SK-N-SH treated with all-trans-retinoic acid at 6 μM for 48 hours (cell line): ENCODE measurements around the gene SH3PXD2A.

Experiments
- ATAC-seq: fragments of 200-7000 bp; cut with Tn5 transposase; 3 replicates; pipeline ENCODE4 v1.9.1; 2020; ENCODE audit warnings: mild to moderate bottlenecking, moderate library complexity
- ARNTL ChIP-seq: fragments of 450-650 bp; formaldehyde crosslinking; IDR thresholded peaks from 2 replicates; pipeline ENCODE4 v1.5.0; 2020; ENCODE audit warnings: low read depth, mild to moderate bottlenecking, moderate library complexity, borderline replicate concordance
- BACH2 ChIP-seq: fragments of 250-450 bp; sonication (Bioruptor Pico); IDR thresholded peaks from 2 replicates; pipeline ENCODE4 v1.9.0; 2021; ENCODE audit warnings: mild to moderate bottlenecking, borderline replicate concordance
- CSDC2 ChIP-seq: fragments of 250-450 bp; sonication (Bioruptor Pico); IDR thresholded peaks from 2 replicates; pipeline ENCODE4 v1.5.0; 2020; ENCODE audit warnings: mild to moderate bottlenecking, moderate library complexity
- CSRNP3 ChIP-seq: fragments of 250-450 bp; sonication (Bioruptor Pico); IDR thresholded peaks from 2 replicates; pipeline ENCODE4 v1.5.1; 2021; ENCODE audit warnings: mild to moderate bottlenecking, moderate library complexity
- ESRRG ChIP-seq: fragments of 250-450 bp; sonication (Bioruptor Pico); IDR thresholded peaks from 2 replicates; pipeline ENCODE4 v1.6.1; 2021; ENCODE audit warnings: mild to moderate bottlenecking
- GLIS3 ChIP-seq: fragments of 250-450 bp; sonication (Bioruptor Pico); IDR thresholded peaks from 2 replicates; pipeline ENCODE4 v1.5.0; 2020; ENCODE audit warnings: mild to moderate bottlenecking, moderate library complexity
- ISL1 ChIP-seq: fragments of 250-450 bp; sonication (Bioruptor Pico); IDR thresholded peaks from 2 replicates; pipeline ENCODE4 v2.1.2; 2022; ENCODE audit warnings: mild to moderate bottlenecking, moderate library complexity
- OSR1 ChIP-seq: fragments of 250-450 bp; sonication (Bioruptor Pico); IDR thresholded peaks from 2 replicates; pipeline ENCODE4 v1.8.0; 2022; ENCODE audit warnings: moderate library complexity, mild to moderate bottlenecking, inconsistent platforms
- POU6F1 ChIP-seq: fragments of 250-450 bp; sonication (Bioruptor Pico); IDR thresholded peaks from 2 replicates; pipeline ENCODE4 v1.8.0; 2021; ENCODE audit warnings: low read depth, mild to moderate bottlenecking, moderate library complexity, borderline replicate concordance
- PPARA ChIP-seq: fragments of 250-450 bp; sonication (Bioruptor Pico); IDR thresholded peaks from 2 replicates; pipeline ENCODE4 v1.5.0; 2020; ENCODE audit warnings: mild to moderate bottlenecking, borderline replicate concordance
- RARB ChIP-seq: fragments of 250-450 bp; sonication (Bioruptor Pico); IDR thresholded peaks from 2 replicates; pipeline ENCODE4 v1.8.0; 2021; ENCODE audit warnings: mild to moderate bottlenecking, moderate library complexity
- SNAI2 ChIP-seq: fragments of 250-450 bp; sonication (Bioruptor Pico); IDR thresholded peaks from 2 replicates; pipeline ENCODE4 v1.5.0; 2020; ENCODE audit warnings: mild to moderate bottlenecking, moderate library complexity
- TCF4 ChIP-seq: fragments of 250-450 bp; sonication (Bioruptor Pico); IDR thresholded peaks from 2 replicates; pipeline ENCODE4 v1.8.0; 2021; ENCODE audit warnings: mild to moderate bottlenecking, moderate library complexity, borderline replicate concordance
- TOX ChIP-seq: fragments of 250-450 bp; sonication (Bioruptor Pico); IDR thresholded peaks from 2 replicates; pipeline ENCODE4 v1.8.0; 2021; ENCODE audit warnings: mild to moderate bottlenecking, moderate library complexity, borderline replicate concordance
- ZC3H10 ChIP-seq: fragments of 250-450 bp; sonication (Bioruptor Pico); IDR thresholded peaks from 2 replicates; pipeline ENCODE4 v1.5.1; 2021; ENCODE audit warnings: mild to moderate bottlenecking, moderate library complexity
- ZFP3 ChIP-seq: fragments of 250-450 bp; sonication (Bioruptor Pico); IDR thresholded peaks from 2 replicates; pipeline ENCODE4 v1.5.0; 2020; ENCODE audit warnings: mild to moderate bottlenecking, moderate library complexity
- ZFP30 ChIP-seq: fragments of 450-650 bp; formaldehyde crosslinking; IDR thresholded peaks from 2 replicates; pipeline ENCODE4 v1.5.0; 2022; ENCODE audit warnings: mild to moderate bottlenecking, moderate library complexity
- ZNF565 ChIP-seq: fragments of 450-650 bp; formaldehyde crosslinking; conservative IDR thresholded peaks from 2 replicates; pipeline ENCODE4 v1.5.0; 2020; ENCODE audit warnings: low read depth, mild to moderate bottlenecking, moderate library complexity
- ZNF70 ChIP-seq: fragments of 450-650 bp; formaldehyde crosslinking; IDR thresholded peaks from 2 replicates; pipeline ENCODE4 v1.5.0; 2020; ENCODE audit warnings: mild to moderate bottlenecking, moderate library complexity
- ZNF8 ChIP-seq: fragments of 450-650 bp; formaldehyde crosslinking; IDR thresholded peaks from 2 replicates; pipeline ENCODE4 v1.5.0; 2020; ENCODE audit warnings: mild to moderate bottlenecking, moderate library complexity
- TF ChIP-seq, protein P1 (sequence below): fragments of 250-450 bp; sonication (Bioruptor Pico); IDR thresholded peaks from 2 replicates; pipeline ENCODE4 v1.8.0; 2020; ENCODE audit warnings: mild to moderate bottlenecking, moderate library complexity, borderline replicate concordance
- TF ChIP-seq, protein P2 (sequence below): fragments of 250-450 bp; sonication (Bioruptor Pico); IDR thresholded peaks from 2 replicates; pipeline ENCODE4 v1.5.1; 2020; ENCODE audit warnings: low read depth, mild to moderate bottlenecking, moderate library complexity
- TF ChIP-seq, protein P3 (sequence below): fragments of 250-450 bp; sonication (Bioruptor Pico); IDR thresholded peaks from 2 replicates; pipeline ENCODE4 v1.5.0; 2020; ENCODE audit warnings: mild to moderate bottlenecking, moderate library complexity

Gene SH3PXD2A

GRCh38 chr10:103816431-103816830 is 38.9 kb downstream of the SH3PXD2A start:
- TF ChIP-seq ZNF8 (CRISPR knock-in tag) (no peak), TCF4 (CRISPR knock-in tag) (no peak), RARB (CRISPR knock-in tag) (no peak)
- TF ChIP-seq, protein P1, sequence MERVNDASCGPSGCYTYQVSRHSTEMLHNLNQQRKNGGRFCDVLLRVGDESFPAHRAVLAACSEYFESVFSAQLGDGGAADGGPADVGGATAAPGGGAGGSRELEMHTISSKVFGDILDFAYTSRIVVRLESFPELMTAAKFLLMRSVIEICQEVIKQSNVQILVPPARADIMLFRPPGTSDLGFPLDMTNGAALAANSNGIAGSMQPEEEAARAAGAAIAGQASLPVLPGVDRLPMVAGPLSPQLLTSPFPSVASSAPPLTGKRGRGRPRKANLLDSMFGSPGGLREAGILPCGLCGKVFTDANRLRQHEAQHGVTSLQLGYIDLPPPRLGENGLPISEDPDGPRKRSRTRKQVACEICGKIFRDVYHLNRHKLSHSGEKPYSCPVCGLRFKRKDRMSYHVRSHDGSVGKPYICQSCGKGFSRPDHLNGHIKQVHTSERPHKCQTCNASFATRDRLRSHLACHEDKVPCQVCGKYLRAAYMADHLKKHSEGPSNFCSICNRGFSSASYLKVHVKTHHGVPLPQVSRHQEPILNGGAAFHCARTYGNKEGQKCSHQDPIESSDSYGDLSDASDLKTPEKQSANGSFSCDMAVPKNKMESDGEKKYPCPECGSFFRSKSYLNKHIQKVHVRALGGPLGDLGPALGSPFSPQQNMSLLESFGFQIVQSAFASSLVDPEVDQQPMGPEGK (CRISPR knock-in tag): no peak
- no peak for ATAC-seq

DNA sequence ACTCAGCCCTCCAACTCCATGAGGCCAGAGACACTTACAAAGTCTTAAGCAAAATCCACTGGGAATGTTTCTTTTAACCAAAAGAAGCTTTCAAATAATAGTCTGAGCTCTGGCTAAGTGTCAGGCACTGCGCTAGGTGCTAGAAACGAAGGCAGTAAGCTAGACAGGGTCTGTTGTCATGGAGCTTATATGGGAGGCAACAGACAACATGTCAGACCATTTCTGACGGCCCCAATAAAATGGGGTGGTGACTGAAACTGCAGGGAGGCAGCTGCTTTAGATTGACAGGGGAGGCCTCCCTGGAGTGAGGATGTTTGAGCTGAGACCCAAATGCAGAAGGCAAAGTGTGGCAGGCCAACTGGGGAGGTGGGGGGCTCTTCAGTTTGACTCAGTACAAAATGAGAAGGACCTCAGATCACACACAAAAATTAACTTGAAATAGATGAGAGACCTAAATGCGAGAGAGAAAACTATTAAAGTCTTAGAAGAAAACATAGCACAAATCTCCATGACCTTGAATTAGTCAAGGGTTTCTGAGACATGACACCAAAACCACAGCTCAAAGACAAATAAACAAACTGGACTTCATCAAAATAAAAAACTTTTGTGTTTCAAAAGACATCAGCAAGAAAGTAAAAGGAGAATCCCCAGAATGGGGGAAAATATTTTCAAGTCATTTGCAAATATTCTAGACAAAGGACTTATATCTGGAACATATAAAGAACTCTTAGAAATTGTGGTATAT is 40.6 kb downstream of the SH3PXD2A start:
- no peak for TF ChIP-seq CSDC2 (CRISPR knock-in tag)
- TF ChIP-seq ARNTL: no peak
- TF ChIP-seq ZFP3 (CRISPR knock-in tag): no peak
- TF ChIP-seq ZNF8 (CRISPR knock-in tag): no peak
- TF ChIP-seq ZC3H10: no peak
- TF ChIP-seq TCF4 (CRISPR knock-in tag): no peak
- TF ChIP-seq PPARA (CRISPR knock-in tag): no peak
- TF ChIP-seq ZNF565: no peak
- no peak for TF ChIP-seq SNAI2 (CRISPR knock-in tag)
- no peak for TF ChIP-seq CSRNP3
- TF ChIP-seq ESRRG (CRISPR knock-in tag): no peak
- no peak for TF ChIP-seq GLIS3
- TF ChIP-seq BACH2 (CRISPR knock-in tag): no peak
- TF ChIP-seq POU6F1: no peak
- no peak for TF ChIP-seq ZFP30 (CRISPR knock-in tag)
- TF ChIP-seq OSR1 (CRISPR knock-in tag): no peak
- TF ChIP-seq, protein P2, sequence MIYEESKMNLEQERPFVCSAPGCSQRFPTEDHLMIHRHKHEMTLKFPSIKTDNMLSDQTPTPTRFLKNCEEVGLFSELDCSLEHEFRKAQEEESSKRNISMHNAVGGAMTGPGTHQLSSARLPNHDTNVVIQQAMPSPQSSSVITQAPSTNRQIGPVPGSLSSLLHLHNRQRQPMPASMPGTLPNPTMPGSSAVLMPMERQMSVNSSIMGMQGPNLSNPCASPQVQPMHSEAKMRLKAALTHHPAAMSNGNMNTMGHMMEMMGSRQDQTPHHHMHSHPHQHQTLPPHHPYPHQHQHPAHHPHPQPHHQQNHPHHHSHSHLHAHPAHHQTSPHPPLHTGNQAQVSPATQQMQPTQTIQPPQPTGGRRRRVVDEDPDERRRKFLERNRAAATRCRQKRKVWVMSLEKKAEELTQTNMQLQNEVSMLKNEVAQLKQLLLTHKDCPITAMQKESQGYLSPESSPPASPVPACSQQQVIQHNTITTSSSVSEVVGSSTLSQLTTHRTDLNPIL (CRISPR knock-in tag): no peak
- no peak for TF ChIP-seq RARB (CRISPR knock-in tag)
- TF ChIP-seq, protein P1 (CRISPR knock-in tag): no peak
- TF ChIP-seq ZNF70 (CRISPR knock-in tag): no peak
- ATAC-seq: no peak

DNA sequence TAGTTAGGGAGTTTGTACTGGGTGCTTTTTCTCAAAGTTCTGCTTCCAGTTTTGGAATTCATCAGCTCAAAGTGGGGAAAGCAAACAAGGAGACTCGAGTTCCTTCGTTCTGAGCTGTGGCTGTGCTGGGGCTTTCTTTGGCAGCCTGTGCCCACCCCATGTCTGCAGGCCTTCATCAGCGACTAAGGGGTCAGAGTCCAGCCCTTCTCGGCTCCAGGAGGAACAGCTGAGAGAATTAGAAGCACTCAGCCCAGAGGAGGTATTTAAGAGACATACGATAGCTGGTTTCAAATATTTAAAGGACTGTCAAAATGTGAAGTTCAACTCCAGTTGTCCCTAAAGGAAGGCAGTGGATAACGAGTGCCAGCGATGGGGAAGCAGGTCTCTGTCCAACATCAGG is 41.3 kb downstream of the SH3PXD2A start:
- no peak for ATAC-seq
- TF ChIP-seq, protein P3, sequence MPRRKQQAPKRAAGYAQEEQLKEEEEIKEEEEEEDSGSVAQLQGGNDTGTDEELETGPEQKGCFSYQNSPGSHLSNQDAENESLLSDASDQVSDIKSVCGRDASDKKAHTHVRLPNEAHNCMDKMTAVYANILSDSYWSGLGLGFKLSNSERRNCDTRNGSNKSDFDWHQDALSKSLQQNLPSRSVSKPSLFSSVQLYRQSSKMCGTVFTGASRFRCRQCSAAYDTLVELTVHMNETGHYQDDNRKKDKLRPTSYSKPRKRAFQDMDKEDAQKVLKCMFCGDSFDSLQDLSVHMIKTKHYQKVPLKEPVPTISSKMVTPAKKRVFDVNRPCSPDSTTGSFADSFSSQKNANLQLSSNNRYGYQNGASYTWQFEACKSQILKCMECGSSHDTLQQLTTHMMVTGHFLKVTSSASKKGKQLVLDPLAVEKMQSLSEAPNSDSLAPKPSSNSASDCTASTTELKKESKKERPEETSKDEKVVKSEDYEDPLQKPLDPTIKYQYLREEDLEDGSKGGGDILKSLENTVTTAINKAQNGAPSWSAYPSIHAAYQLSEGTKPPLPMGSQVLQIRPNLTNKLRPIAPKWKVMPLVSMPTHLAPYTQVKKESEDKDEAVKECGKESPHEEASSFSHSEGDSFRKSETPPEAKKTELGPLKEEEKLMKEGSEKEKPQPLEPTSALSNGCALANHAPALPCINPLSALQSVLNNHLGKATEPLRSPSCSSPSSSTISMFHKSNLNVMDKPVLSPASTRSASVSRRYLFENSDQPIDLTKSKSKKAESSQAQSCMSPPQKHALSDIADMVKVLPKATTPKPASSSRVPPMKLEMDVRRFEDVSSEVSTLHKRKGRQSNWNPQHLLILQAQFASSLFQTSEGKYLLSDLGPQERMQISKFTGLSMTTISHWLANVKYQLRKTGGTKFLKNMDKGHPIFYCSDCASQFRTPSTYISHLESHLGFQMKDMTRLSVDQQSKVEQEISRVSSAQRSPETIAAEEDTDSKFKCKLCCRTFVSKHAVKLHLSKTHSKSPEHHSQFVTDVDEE (CRISPR knock-in tag): no peak
- TF ChIP-seq CSRNP3: no peak
- TF ChIP-seq, protein P2 (CRISPR knock-in tag): no peak
- TF ChIP-seq ISL1 (CRISPR knock-in tag): no peak
- no peak for TF ChIP-seq ARNTL
- TF ChIP-seq BACH2 (CRISPR knock-in tag): no peak
- TF ChIP-seq ESRRG (CRISPR knock-in tag): no peak
- TF ChIP-seq TOX (CRISPR knock-in tag): no peak
